ENCODE data around the gene EEF2. TPM values are rescaled to one million over a fixed set of nuclear protein-coding genes. Genes with fewer than 3 reads are reported as not detected.

EEF2 gene
- total RNA-seq, 2 experiments from 2014 or later = 2,756 to 2,866 TPM

- ATAC-seq (ENCODE audit: poor library complexity) (no peak), DNase-seq (peak in 2 of 14 experiments; percentile 16 to 43)
- intact Hi-C loops (cut with DNase I, micrococcal nuclease) = loop anchor here in 1 of 2 experiments (10.0 kb wide), 1 partner anchor 123 kb away; no protein-coding TSS in a partner anchor
- Mint-ChIP-seq H3K27ac (peak overlapping the region; percentile 91), H3K9me3 (no peaks in the 10 kb centered on the region), H3K27me3 (no peaks in the 10 kb centered on the region), H3K4me1 (ENCODE audit: low read depth) (peaks cover 47% of the 10 kb centered on the region), H3K4me3 (peak overlapping the region; percentile 97), H3K36me3 (ENCODE audit: low read depth) (peaks cover 88% of the 10 kb centered on the region)
- Histone ChIP-seq H3K36me3 (ENCODE audit: insufficient read depth, low read length) (peaks cover 72% of the 10 kb centered on the region), H3K4me3 (ENCODE audit: low read length) (no peak overlapping the region), H3K4me1 (ENCODE audit: insufficient read depth, low read length) (peaks cover 63% of the 10 kb centered on the region), H3K27me3 (ENCODE audit: control insufficient read depth in 1 of 2, insufficient read depth in 2 of 2, low read length in 2 of 2) (no peaks in the 10 kb centered on the region), H3K27ac (ENCODE audit: low read depth in 1 of 2, low read length in 2 of 2) (no peak overlapping the region), H3K9me3 (ENCODE audit: control insufficient read depth in 1 of 2, insufficient read depth in 1 of 2, low read length in 2 of 2) (peaks cover 0 to 13% of the 10 kb centered on the region in 2 experiments)
- TF ChIP-seq, protein P1, sequence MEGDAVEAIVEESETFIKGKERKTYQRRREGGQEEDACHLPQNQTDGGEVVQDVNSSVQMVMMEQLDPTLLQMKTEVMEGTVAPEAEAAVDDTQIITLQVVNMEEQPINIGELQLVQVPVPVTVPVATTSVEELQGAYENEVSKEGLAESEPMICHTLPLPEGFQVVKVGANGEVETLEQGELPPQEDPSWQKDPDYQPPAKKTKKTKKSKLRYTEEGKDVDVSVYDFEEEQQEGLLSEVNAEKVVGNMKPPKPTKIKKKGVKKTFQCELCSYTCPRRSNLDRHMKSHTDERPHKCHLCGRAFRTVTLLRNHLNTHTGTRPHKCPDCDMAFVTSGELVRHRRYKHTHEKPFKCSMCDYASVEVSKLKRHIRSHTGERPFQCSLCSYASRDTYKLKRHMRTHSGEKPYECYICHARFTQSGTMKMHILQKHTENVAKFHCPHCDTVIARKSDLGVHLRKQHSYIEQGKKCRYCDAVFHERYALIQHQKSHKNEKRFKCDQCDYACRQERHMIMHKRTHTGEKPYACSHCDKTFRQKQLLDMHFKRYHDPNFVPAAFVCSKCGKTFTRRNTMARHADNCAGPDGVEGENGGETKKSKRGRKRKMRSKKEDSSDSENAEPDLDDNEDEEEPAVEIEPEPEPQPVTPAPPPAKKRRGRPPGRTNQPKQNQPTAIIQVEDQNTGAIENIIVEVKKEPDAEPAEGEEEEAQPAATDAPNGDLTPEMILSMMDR (IDR thresholded peaks at IDR 0.05) = no peak
- ChIA-PET POLR2A (interaction anchor here (0.5 to 4.9 kb wide), 2 partner anchors 12 to 157 kb away, joined by 4 to 72 read pairs; partner anchors contain the start of gene DAPK3), CTCF (no interaction called here)
These were observed 3.3 kb downstream of the EEF2 start for GRCh38 chr19:3981736-3982681.

DNA sequence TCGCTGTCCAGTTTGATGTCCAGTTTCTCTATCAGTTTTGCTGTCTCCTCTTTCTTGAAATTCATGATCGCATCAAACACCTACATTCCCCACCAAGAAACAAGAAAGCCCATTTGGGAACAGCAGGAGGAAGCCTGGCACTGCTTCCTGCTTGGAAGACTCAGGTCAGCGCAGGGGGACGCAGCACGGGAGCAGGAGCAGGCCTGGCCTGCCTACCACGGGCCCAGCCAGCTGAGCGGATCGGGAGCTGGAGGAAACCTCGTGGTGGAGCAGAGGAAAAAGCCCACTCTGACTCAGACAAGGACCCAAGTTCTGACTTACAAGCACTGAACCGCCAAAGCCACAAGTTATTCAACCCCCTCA is 3.9 kb downstream of the EEF2 start:
- DNase-seq = no peak
- Histone ChIP-seq H3K27me3 (ENCODE audit: control insufficient read depth in 1 of 2, insufficient read depth in 2 of 2, low read length in 2 of 2) (peaks cover 0 to 1% of the 10 kb centered on the region in 2 experiments), H3K9me3 (ENCODE audit: control insufficient read depth in 1 of 2, insufficient read depth in 1 of 2, low read length in 2 of 2) (peaks cover 0 to 16% of the 10 kb centered on the region in 2 experiments), H3K27ac (ENCODE audit: low read depth in 1 of 2, low read length in 2 of 2) (no peak overlapping the region), H3K36me3 (ENCODE audit: insufficient read depth, low read length) (peaks cover 79% of the 10 kb centered on the region), H3K4me1 (ENCODE audit: insufficient read depth, low read length) (peaks cover 57% of the 10 kb centered on the region), H3K4me3 (ENCODE audit: low read length) (no peak overlapping the region)
- Mint-ChIP-seq H3K9me3 (no peaks in the 10 kb centered on the region), H3K4me3 (peak overlapping the region; percentile 2), H3K4me1 (ENCODE audit: low read depth) (peaks cover 42% of the 10 kb centered on the region), H3K36me3 (ENCODE audit: low read depth) (peaks cover 90% of the 10 kb centered on the region), H3K27ac (peak overlapping the region; percentile 24), H3K27me3 (no peaks in the 10 kb centered on the region)
- ChIA-PET POLR2A (no interaction called here), CTCF (no interaction called here)
- intact Hi-C loops (cut with DNase I, micrococcal nuclease) = loop anchor here in 1 of 2 experiments (10.0 kb wide), 1 partner anchor 123 kb away; no protein-coding TSS in a partner anchor
- TF ChIP-seq, protein P1 (IDR thresholded peaks at IDR 0.05) = no peak
- ATAC-seq (ENCODE audit: poor library complexity) = no peak

GRCh38 chr19:3980353-3981251 is 4.7 kb downstream of the EEF2 start:
- POLR2A ChIA-PET = interaction anchor here (0.6 to 1.6 kb wide), 4 partner anchors 10 to 409 kb away, joined by 3 to 7 read pairs (median 4); partner anchors contain the start of gene DAPK3
- Mint-ChIP-seq H3K27ac (no peak overlapping the region), H3K9me3 (no peaks in the 10 kb centered on the region), H3K36me3 (ENCODE audit: low read depth) (peaks cover 94% of the 10 kb centered on the region), H3K4me3 (no peak overlapping the region), H3K4me1 (ENCODE audit: low read depth) (peaks cover 34% of the 10 kb centered on the region), H3K27me3 (no peaks in the 10 kb centered on the region)
- no peak overlapping the region for H3K27ac ChIP-seq (ENCODE audit: low read depth in 1 of 2, low read length in 2 of 2)
- TF ChIP-seq, protein P1 (IDR thresholded peaks at IDR 0.05) = no peak
- ATAC-seq (ENCODE audit: poor library complexity) = no peak
- peaks cover 0 to 3% of the 10 kb centered on the region in 2 experiments for H3K27me3 ChIP-seq (ENCODE audit: control insufficient read depth in 1 of 2, insufficient read depth in 2 of 2, low read length in 2 of 2)
- H3K4me3 ChIP-seq (ENCODE audit: low read length) = no peak overlapping the region
- intact Hi-C loops (cut with DNase I, micrococcal nuclease) = loop anchor here in 1 of 2 experiments (10.0 kb wide), 1 partner anchor 124 kb away; no protein-coding TSS in a partner anchor
- peaks cover 0 to 18% of the 10 kb centered on the region in 2 experiments for H3K9me3 ChIP-seq (ENCODE audit: control insufficient read depth in 1 of 2, insufficient read depth in 1 of 2, low read length in 2 of 2)
- DNase-seq = peak in 2 of 14 experiments; percentile 23 to 39
- CTCF ChIA-PET = no interaction called here
- H3K36me3 ChIP-seq (ENCODE audit: insufficient read depth, low read length) = peaks cover 86% of the 10 kb centered on the region
- H3K4me1 ChIP-seq (ENCODE audit: insufficient read depth, low read length) = peaks cover 49% of the 10 kb centered on the region

All from CD4-positive, alpha-beta T cell (primary cell).